ENCODE results near the gene VPS26C. TPM values are rescaled to one million over a fixed set of nuclear protein-coding genes. Genes with fewer than 3 reads are reported as not detected.

The VPS26C gene
- total and polyA plus RNA-seq, 9 of the 15 experiments (the other 6 are each of a cell fraction or from before 2014, with no cell fraction given): 32.8 to 48.7 (median 42.1) TPM

GRCh38 chr21:37233551-37234146 lies 33.5 kb downstream of the VPS26C start:
- CTCF ChIA-PET (ENCODE audit: low intra/inter-chr PET ratio): no interaction called here

GRCh38 chr21:37232274-37233018 lies 34.7 kb downstream of the VPS26C start:
- POLR2A ChIA-PET: interaction anchor here (0.8 to 1.1 kb wide), 3 partner anchors 12 to 77 kb away, joined by 3 to 4 read pairs (median 3); no protein-coding TSS in a partner anchor
- no peak overlapping the region; a peak in 1 of 4 replicates for H3K9ac ChIP-seq (ENCODE audit: insufficient read depth in 1 of 2, low read depth in 2 of 2, low read length in 2 of 2)
- H3K79me2 ChIP-seq (ENCODE audit: control insufficient read depth, insufficient read depth, low read length): no peaks in the 10 kb centered on the region
- no peaks in the 10 kb centered on the region for H4K20me1 ChIP-seq (replicated peaks; ENCODE audit: control insufficient read depth, insufficient read depth, low read length)
- H3K36me3 ChIP-seq (ENCODE audit: control insufficient read depth, insufficient read depth, low read length): peaks cover 91% of the 10 kb centered on the region
- ATAC-seq: no peak
- no peaks in the 10 kb centered on the region for H3K9me3 ChIP-seq (replicated peaks; ENCODE audit: control insufficient read depth, insufficient read depth, low read depth, low read length)
- CTCF ChIA-PET (ENCODE audit: low intra/inter-chr PET ratio): no interaction called here
- no peaks in the 10 kb centered on the region for H3K9me1 ChIP-seq (ENCODE audit: control insufficient read depth, insufficient read depth, low read length)
- no peak for FAIRE-seq
- H3K27me3 ChIP-seq (ENCODE audit: control insufficient read depth in 2 of 2, insufficient read depth in 2 of 2, low read length in 2 of 2): no peaks in the 10 kb centered on the region
- H2AFZ ChIP-seq (ENCODE audit: low read depth, low read length): no peak overlapping the region
- 78% methylated on average over 19 of the region's 19 CpGs for WGBS (ENCODE audit: insufficient coverage, low coverage, missing lambda C conversion rate)
- H3K4me1 ChIP-seq (replicated peaks in 1 of 2; ENCODE audit: control insufficient read depth in 2 of 2, insufficient read depth in 2 of 2, low read length in 2 of 2): peaks cover 0 to 10% of the 10 kb centered on the region in 2 experiments; a peak in 1 of 5 replicates
- H3K27ac ChIP-seq (ENCODE audit: extremely low read depth, low read depth, low read length): no peak overlapping the region
- in situ Hi-C loops (cut with MboI): no loop called here
- no peak overlapping the region for H3K4me2 ChIP-seq (ENCODE audit: insufficient read depth, low read length)
- BruUV-seq (replicated peaks): no TSS peak
- H3K4me3 ChIP-seq: no peak overlapping the region
- DNase-seq (ENCODE audit: extremely low read depth in 1 of 4, low spot score in 3 of 4): no peak
- intact Hi-C loops (cut with micrococcal nuclease): no loop called here
- no peak for TF ChIP-seq NFXL1 (CRISPR knock-in tag; IDR thresholded peaks at IDR 0.05)
- no peak for TF ChIP-seq PHB (CRISPR knock-in tag; IDR thresholded peaks at IDR 0.05)
- TF ChIP-seq SNIP1 (IDR thresholded peaks at IDR 0.05; ENCODE audit: low read depth): no peak
- TF ChIP-seq RCOR1 (IDR thresholded peaks at IDR 0.05; ENCODE audit: borderline replicate concordance in 1 of 2, low read depth in 2 of 2, low read length in 2 of 2): no peak
- no peak for TF ChIP-seq HMGN3 (IDR thresholded peaks at IDR 0.05; ENCODE audit: borderline replicate concordance, extremely low read depth, insufficient read length, low read depth, low read length)
- no peak for TF ChIP-seq SREBF1 (IDR thresholded peaks at IDR 0.05; ENCODE audit: borderline replicate concordance, low read depth, low read length)
- no peak for TF ChIP-seq ZFP1 (CRISPR knock-in tag; IDR thresholded peaks at IDR 0.05)
- TF ChIP-seq CREBBP (IDR thresholded peaks at IDR 0.05; ENCODE audit: low read depth, low read length): no peak
- no peak for TF ChIP-seq MLX (CRISPR knock-in tag; conservative IDR thresholded peaks at IDR 0.05)

More at GRCh38 chr21:37233551-37234146, 33.5 kb downstream of the VPS26C start:
- FAIRE-seq (no peak), ATAC-seq (no peak), DNase-seq (ENCODE audit: extremely low read depth in 1 of 4, low spot score in 3 of 4) (no peak)
- no TSS peak for BruUV-seq (replicated peaks)
- H3K9ac ChIP-seq (ENCODE audit: insufficient read depth in 1 of 2, low read depth in 2 of 2, low read length in 2 of 2): no peak overlapping the region
- no peak overlapping the region for H3K4me2 ChIP-seq (ENCODE audit: insufficient read depth, low read length)
- no peaks in the 10 kb centered on the region for H3K27me3 ChIP-seq (ENCODE audit: control insufficient read depth in 2 of 2, insufficient read depth in 2 of 2, low read length in 2 of 2)
- H3K4me1 ChIP-seq (replicated peaks in 1 of 2; ENCODE audit: control insufficient read depth in 2 of 2, insufficient read depth in 2 of 2, low read length in 2 of 2): peaks cover 0 to 7% of the 10 kb centered on the region in 2 experiments; a peak in 1 of 5 replicates
- intact Hi-C loops (cut with micrococcal nuclease): no loop called here
- no peak overlapping the region for H3K27ac ChIP-seq (ENCODE audit: extremely low read depth, low read depth, low read length)
- no peak overlapping the region for H2AFZ ChIP-seq (ENCODE audit: low read depth, low read length)
- POLR2A ChIA-PET: interaction anchor here (0.9 to 1.1 kb wide), 3 partner anchors 9 to 34 kb away, joined by 3 to 4 read pairs (median 3); partner anchors contain the start of gene VPS26C
- peaks cover 91% of the 10 kb centered on the region for H3K36me3 ChIP-seq (ENCODE audit: control insufficient read depth, insufficient read depth, low read length)
- H3K9me3 ChIP-seq (replicated peaks; ENCODE audit: control insufficient read depth, insufficient read depth, low read depth, low read length): no peaks in the 10 kb centered on the region
- H3K79me2 ChIP-seq (ENCODE audit: control insufficient read depth, insufficient read depth, low read length): no peaks in the 10 kb centered on the region
- H4K20me1 ChIP-seq (replicated peaks; ENCODE audit: control insufficient read depth, insufficient read depth, low read length): no peaks in the 10 kb centered on the region
- no peak overlapping the region for H3K4me3 ChIP-seq
- no peak for TF ChIP-seq ZC3H4 (CRISPR knock-in tag; IDR thresholded peaks at IDR 0.05; ENCODE audit: borderline replicate concordance)
- TF ChIP-seq ESRRB (CRISPR knock-in tag; IDR thresholded peaks at IDR 0.05; ENCODE audit: borderline replicate concordance): no peak
- no peak for TF ChIP-seq ZNF121 (CRISPR knock-in tag; conservative IDR thresholded peaks at IDR 0.05)
- TF ChIP-seq POLR2G (IDR thresholded peaks at IDR 0.05; ENCODE audit: low read depth, low read length): no peak
- TF ChIP-seq ZNF780A (CRISPR knock-in tag; IDR thresholded peaks at IDR 0.05): no peak
- no peak for TF ChIP-seq PCBP2 (IDR thresholded peaks at IDR 0.05; ENCODE audit: low read depth, low read length, poor library complexity, severe bottlenecking)
- TF ChIP-seq TRIM24 (IDR thresholded peaks at IDR 0.05): no peak
- TF ChIP-seq MAFF (IDR thresholded peaks at IDR 0.05; ENCODE audit: low read length): no peak
- TF ChIP-seq TEAD2 (tag; IDR thresholded peaks at IDR 0.05): no peak
- H3K9me1 ChIP-seq (ENCODE audit: control insufficient read depth, insufficient read depth, low read length): no peaks in the 10 kb centered on the region
- in situ Hi-C loops (cut with MboI): no loop called here
- WGBS (ENCODE audit: insufficient coverage, low coverage, missing lambda C conversion rate): 89% methylated on average over 9 of the region's 9 CpGs

Measured in K562 (cell line).